ENCODE data around the gene TOX4. TPM values are rescaled to one million over a fixed set of nuclear protein-coding genes. Genes with fewer than 3 reads are reported as not detected.
"Not testable (repeated sequence)": the region's sequence is repeated elsewhere in the genome, so short reads cannot be mapped to it uniquely, and the experiment has no call there.

TOX4 gene
- total RNA-seq, 1 donor from 2014 or later = 16.6 TPM

- H3K27me3 ChIP-seq (ENCODE audit: control insufficient read depth, insufficient read depth, low read length) = no peaks in the 10 kb centered on the region
- TF ChIP-seq, protein P1, sequence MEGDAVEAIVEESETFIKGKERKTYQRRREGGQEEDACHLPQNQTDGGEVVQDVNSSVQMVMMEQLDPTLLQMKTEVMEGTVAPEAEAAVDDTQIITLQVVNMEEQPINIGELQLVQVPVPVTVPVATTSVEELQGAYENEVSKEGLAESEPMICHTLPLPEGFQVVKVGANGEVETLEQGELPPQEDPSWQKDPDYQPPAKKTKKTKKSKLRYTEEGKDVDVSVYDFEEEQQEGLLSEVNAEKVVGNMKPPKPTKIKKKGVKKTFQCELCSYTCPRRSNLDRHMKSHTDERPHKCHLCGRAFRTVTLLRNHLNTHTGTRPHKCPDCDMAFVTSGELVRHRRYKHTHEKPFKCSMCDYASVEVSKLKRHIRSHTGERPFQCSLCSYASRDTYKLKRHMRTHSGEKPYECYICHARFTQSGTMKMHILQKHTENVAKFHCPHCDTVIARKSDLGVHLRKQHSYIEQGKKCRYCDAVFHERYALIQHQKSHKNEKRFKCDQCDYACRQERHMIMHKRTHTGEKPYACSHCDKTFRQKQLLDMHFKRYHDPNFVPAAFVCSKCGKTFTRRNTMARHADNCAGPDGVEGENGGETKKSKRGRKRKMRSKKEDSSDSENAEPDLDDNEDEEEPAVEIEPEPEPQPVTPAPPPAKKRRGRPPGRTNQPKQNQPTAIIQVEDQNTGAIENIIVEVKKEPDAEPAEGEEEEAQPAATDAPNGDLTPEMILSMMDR (IDR thresholded peaks at IDR 0.05; ENCODE audit: insufficient read depth, low read length, severe bottlenecking) = no peak
- H3K4me3 ChIP-seq (ENCODE audit: low read depth, low read length) = no peak overlapping the region
- DNase-seq (ENCODE audit: low read depth) (no peak), FAIRE-seq (no peak)
- peaks cover 1% of the 10 kb centered on the region for H3K36me3 ChIP-seq (ENCODE audit: control insufficient read depth, insufficient read depth, low read length)
These were observed 36.1 kb upstream of the TOX4 start for GRCh38 chr14:21440859-21441258.

- not testable (repeated sequence) for FAIRE-seq; H3K36me3 ChIP-seq (ENCODE audit: control insufficient read depth, insufficient read depth, low read length); DNase-seq (ENCODE audit: low read depth); H3K27me3 ChIP-seq (ENCODE audit: control insufficient read depth, insufficient read depth, low read length); H3K4me3 ChIP-seq (ENCODE audit: low read depth, low read length)
These were observed 34.3 kb upstream of the TOX4 start for GRCh38 chr14:21442657-21443056.

- no peak for FAIRE-seq
- no peaks in the 10 kb centered on the region for H3K36me3 ChIP-seq (ENCODE audit: control insufficient read depth, insufficient read depth, low read length)
- no peaks in the 10 kb centered on the region for H3K27me3 ChIP-seq (ENCODE audit: control insufficient read depth, insufficient read depth, low read length)
- no peak overlapping the region for H3K4me3 ChIP-seq (ENCODE audit: low read depth, low read length)
- TF ChIP-seq, protein P1 (IDR thresholded peaks at IDR 0.05; ENCODE audit: insufficient read depth, low read length, severe bottlenecking) = no peak
- no peak for DNase-seq (ENCODE audit: low read depth)
These were observed 27.1 kb upstream of the TOX4 start for GRCh38 chr14:21449899-21450216.

DNA sequence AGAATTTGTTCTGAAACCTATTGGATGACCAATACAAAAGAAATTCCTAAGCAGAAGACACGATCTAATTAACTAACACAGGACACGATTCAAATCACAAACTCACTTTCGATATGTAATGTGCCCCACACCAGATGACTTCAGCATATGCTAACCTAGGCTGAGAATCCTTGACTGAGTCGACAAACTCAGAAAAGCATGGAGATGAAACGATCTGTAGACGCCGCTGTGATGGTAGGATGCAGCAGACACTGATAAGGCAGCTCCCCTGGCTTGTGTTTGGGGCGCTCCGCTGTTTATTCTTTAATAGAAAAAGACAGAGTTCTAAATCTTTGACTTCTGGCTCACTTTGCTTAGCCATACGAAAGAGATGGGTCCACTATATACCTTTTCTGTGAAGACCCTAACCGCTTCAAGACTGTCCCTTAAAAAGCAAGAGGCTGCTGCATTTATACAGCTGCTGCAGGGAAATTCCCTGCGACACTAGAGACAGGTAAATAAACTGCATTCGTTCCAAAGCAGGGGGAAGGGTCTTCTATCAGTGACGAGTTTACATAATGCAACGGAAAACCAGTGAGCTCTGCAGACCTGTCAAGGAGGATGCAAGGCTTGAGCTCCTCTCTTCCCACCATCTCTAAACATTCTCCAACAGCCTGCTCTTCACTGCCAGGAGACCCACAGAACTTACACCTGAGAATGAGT is 22.0 kb upstream of the TOX4 start:
- no peaks in the 10 kb centered on the region for H3K36me3 ChIP-seq (ENCODE audit: control insufficient read depth, insufficient read depth, low read length)
- TF ChIP-seq, protein P1 (IDR thresholded peaks at IDR 0.05; ENCODE audit: insufficient read depth, low read length, severe bottlenecking) = no peak
- FAIRE-seq (no peak), DNase-seq (ENCODE audit: low read depth) (peak; percentile 10)
- H3K27me3 ChIP-seq (ENCODE audit: control insufficient read depth, insufficient read depth, low read length) = no peaks in the 10 kb centered on the region
- H3K4me3 ChIP-seq (ENCODE audit: low read depth, low read length) = peak overlapping the region; percentile 84

GRCh38 chr14:21455592-21455911 is 21.4 kb upstream of the TOX4 start:
- no peaks in the 10 kb centered on the region for H3K27me3 ChIP-seq (ENCODE audit: control insufficient read depth, insufficient read depth, low read length)
- H3K36me3 ChIP-seq (ENCODE audit: control insufficient read depth, insufficient read depth, low read length) = no peaks in the 10 kb centered on the region
- no peak for FAIRE-seq
- DNase-seq (ENCODE audit: low read depth) = no peak
- H3K4me3 ChIP-seq (ENCODE audit: low read depth, low read length) = peak overlapping the region; percentile 84
- TF ChIP-seq, protein P1 (IDR thresholded peaks at IDR 0.05; ENCODE audit: insufficient read depth, low read length, severe bottlenecking) = no peak

DNA sequence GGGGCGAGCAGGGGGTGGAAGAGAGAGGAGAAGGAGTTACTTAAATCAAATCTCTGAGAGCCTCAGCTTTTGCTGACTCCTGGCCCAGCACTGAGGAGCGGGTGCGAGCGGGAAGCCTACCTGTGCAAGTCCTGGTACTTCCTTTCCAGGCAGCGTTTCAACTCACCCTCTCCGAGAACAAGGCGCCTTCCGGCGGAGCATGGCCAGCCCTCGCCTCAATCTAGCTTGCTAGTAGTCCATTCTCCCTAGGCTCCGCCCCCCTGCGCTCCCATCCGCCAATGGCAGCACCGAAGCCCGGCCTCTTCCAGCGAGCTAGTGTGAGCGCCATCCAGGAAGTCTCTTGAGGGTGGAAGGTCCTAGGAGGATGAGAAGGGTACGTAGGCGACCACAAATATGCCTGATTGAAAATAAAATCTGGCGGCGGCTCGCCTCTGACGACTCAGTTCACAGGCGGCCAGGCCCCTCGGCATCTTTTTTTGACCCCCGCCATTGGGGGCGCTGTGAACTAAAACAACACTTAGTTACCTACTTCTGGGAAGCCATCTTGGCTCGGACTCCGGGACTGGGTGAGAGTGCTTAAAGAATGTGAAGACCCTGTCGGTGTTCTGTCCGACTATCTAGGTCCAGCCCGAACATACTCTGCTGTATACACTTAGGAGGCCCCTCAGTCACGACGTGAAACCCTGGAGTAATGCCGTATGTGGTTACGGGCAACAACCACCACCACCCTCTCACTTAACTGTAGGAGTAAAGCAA is 20.9 kb upstream of the TOX4 start, which contains the start of gene CHD8:
CHD8 (minus strand) TSS at position 212 of the 756 bp plus-strand sequence. CDS start 24,480 bp downstream, outside the sequence.
- DNase-seq (ENCODE audit: low read depth) = peak; percentile 99
- FAIRE-seq = peak; percentile 92
- TF ChIP-seq, protein P1 (IDR thresholded peaks at IDR 0.05; ENCODE audit: insufficient read depth, low read length, severe bottlenecking) = peak; percentile 65
- Histone ChIP-seq H3K27me3 (ENCODE audit: control insufficient read depth, insufficient read depth, low read length) (no peaks in the 10 kb centered on the region), H3K36me3 (ENCODE audit: control insufficient read depth, insufficient read depth, low read length) (no peaks in the 10 kb centered on the region), H3K4me3 (ENCODE audit: low read depth, low read length) (peak within 1 kb of the TSS; percentile 84)

Measured in bronchial epithelial cell (primary cell).